ENCODE data around the gene TGM4.

Gene TGM4

GRCh38 chr3:44960387-44961026 lies 86.1 kb downstream of the TGM4 start:
- DNase-seq: no peak
- TF ChIP-seq CTCF (IDR thresholded peaks at IDR 0.05): no peak
- peaks cover 22% of the 10 kb centered on the region for H3K4me1 Mint-ChIP-seq
- H3K27me3 Mint-ChIP-seq (ENCODE audit: low read depth, poor library complexity): no peaks in the 10 kb centered on the region
- H3K9me3 Mint-ChIP-seq: no peaks in the 10 kb centered on the region
- no peaks in the 10 kb centered on the region for H3K36me3 Mint-ChIP-seq (ENCODE audit: low read depth)
- H3K4me3 Mint-ChIP-seq: no peak overlapping the region
- no peak overlapping the region for H3K27ac Mint-ChIP-seq

GRCh38 chr3:44961888-44962287 lies 87.5 kb downstream of the TGM4 start:
- Mint-ChIP-seq H3K27ac (peak overlapping the region; percentile 33), H3K9me3 (no peaks in the 10 kb centered on the region), H3K27me3 (ENCODE audit: low read depth, poor library complexity) (no peaks in the 10 kb centered on the region), H3K36me3 (ENCODE audit: low read depth) (no peaks in the 10 kb centered on the region), H3K4me1 (peaks cover 19% of the 10 kb centered on the region), H3K4me3 (no peak overlapping the region)
- no peak for TF ChIP-seq CTCF (IDR thresholded peaks at IDR 0.05)
- no peak for DNase-seq

GRCh38 chr3:44962621-44963393 lies 88.4 kb downstream of the TGM4 start:
- H3K9me3 Mint-ChIP-seq: no peaks in the 10 kb centered on the region
- no peak overlapping the region for H3K4me3 Mint-ChIP-seq
- H3K36me3 Mint-ChIP-seq (ENCODE audit: low read depth): no peaks in the 10 kb centered on the region
- no peak for DNase-seq
- peaks cover 17% of the 10 kb centered on the region for H3K4me1 Mint-ChIP-seq
- H3K27ac Mint-ChIP-seq: no peak overlapping the region
- H3K27me3 Mint-ChIP-seq (ENCODE audit: low read depth, poor library complexity): no peaks in the 10 kb centered on the region
- TF ChIP-seq CTCF (IDR thresholded peaks at IDR 0.05): no peak

GRCh38 chr3:44963571-44964325 lies 89.3 kb downstream of the TGM4 start:
- Mint-ChIP-seq H3K27me3 (ENCODE audit: low read depth, poor library complexity) (no peaks in the 10 kb centered on the region), H3K27ac (peak overlapping the region; percentile 51), H3K4me1 (peaks cover 17% of the 10 kb centered on the region), H3K4me3 (no peak overlapping the region), H3K9me3 (no peaks in the 10 kb centered on the region), H3K36me3 (ENCODE audit: low read depth) (no peaks in the 10 kb centered on the region)
- no peak for DNase-seq
- TF ChIP-seq CTCF (IDR thresholded peaks at IDR 0.05): no peak

Data from nephron progenitor cell (in vitro differentiated cells).